RCC 7860 (cell line): ENCODE results near the gene HOXB3.
"Not testable (repeated sequence)": the region's sequence is repeated elsewhere in the genome, so short reads cannot be mapped to it uniquely, and the experiment has no call there.

Experiments used
- DNase-seq: peaks from one replicate; pipeline ENCODE4 v3.0.0-alpha.2; 2015; ENCODE audit warnings: low spot score
- FAIRE-seq: peaks from 2 replicates; lab custom pipeline; 2012; peaks lifted over from hg19 to GRCh38; lab: Jason Lieb, UNC

HOXB3 gene

GRCh38 chr17:48510761-48511604 lies 79.1 kb downstream of the HOXB3 start:
- FAIRE-seq (no peak), DNase-seq (no peak)

GRCh38 chr17:48510381-48510760 lies 79.7 kb downstream of the HOXB3 start:
- FAIRE-seq (no peak), DNase-seq (no peak)

GRCh38 chr17:48509708-48510107 lies 80.3 kb downstream of the HOXB3 start:
- DNase-seq, FAIRE-seq: not testable (repeated sequence)

GRCh38 chr17:48506246-48506645 lies 83.8 kb downstream of the HOXB3 start:
- no peak for DNase-seq
- FAIRE-seq = no peak

- FAIRE-seq (peak; percentile 80), DNase-seq (peak; percentile 93)
These were observed 84.3 kb downstream of the HOXB3 start for GRCh38 chr17:48505788-48506187.

- DNase-seq (no peak), FAIRE-seq (no peak)
These were observed 85.1 kb downstream of the HOXB3 start for GRCh38 chr17:48504953-48505352.

- DNase-seq (no peak), FAIRE-seq (no peak)
These were observed 86.3 kb downstream of the HOXB3 start for GRCh38 chr17:48503747-48504146.

GRCh38 chr17:48502901-48503300 lies 87.1 kb downstream of the HOXB3 start:
- DNase-seq (no peak), FAIRE-seq (no peak)

GRCh38 chr17:48502312-48502711 lies 87.7 kb downstream of the HOXB3 start:
- DNase-seq = no peak
- no peak for FAIRE-seq

- FAIRE-seq (no peak), DNase-seq (no peak)
These were observed 89.3 kb downstream of the HOXB3 start for GRCh38 chr17:48500435-48501426.

- FAIRE-seq (no peak), DNase-seq (no peak)
These were observed 90.2 kb downstream of the HOXB3 start for GRCh38 chr17:48499735-48500434.

- no peak for FAIRE-seq
These were observed 90.8 kb downstream of the HOXB3 start for GRCh38 chr17:48499248-48499647.

More at GRCh38 chr17:48499248-48499647, 90.8 kb downstream of the HOXB3 start:
- peak; percentile 47 for DNase-seq
